ENCODE measurements around the gene TSHR.

DNA sequence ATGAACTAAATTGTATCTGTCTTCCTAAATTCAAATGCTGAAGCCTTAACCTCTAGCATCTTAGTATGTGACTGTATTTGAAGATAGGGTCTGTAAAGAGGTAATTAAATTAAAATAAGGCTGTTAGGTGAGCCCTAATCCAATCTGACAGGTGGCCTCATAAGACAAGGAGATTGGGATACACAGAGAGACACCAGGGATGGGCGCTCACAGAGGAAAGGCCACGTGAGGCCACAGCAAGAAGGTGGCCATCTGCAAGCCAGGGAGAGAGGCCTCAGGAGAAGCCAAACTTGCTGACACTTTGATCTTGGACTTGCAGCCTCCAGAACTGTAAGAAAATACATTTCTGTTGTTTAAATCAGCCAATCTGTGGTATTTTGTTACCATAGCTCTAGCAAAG lies 154.8 kb downstream of the TSHR start:
- TF ChIP-seq, protein P1, sequence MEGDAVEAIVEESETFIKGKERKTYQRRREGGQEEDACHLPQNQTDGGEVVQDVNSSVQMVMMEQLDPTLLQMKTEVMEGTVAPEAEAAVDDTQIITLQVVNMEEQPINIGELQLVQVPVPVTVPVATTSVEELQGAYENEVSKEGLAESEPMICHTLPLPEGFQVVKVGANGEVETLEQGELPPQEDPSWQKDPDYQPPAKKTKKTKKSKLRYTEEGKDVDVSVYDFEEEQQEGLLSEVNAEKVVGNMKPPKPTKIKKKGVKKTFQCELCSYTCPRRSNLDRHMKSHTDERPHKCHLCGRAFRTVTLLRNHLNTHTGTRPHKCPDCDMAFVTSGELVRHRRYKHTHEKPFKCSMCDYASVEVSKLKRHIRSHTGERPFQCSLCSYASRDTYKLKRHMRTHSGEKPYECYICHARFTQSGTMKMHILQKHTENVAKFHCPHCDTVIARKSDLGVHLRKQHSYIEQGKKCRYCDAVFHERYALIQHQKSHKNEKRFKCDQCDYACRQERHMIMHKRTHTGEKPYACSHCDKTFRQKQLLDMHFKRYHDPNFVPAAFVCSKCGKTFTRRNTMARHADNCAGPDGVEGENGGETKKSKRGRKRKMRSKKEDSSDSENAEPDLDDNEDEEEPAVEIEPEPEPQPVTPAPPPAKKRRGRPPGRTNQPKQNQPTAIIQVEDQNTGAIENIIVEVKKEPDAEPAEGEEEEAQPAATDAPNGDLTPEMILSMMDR (IDR thresholded peaks at IDR 0.05; ENCODE audit: insufficient read depth, low read length), result no peak
- TF ChIP-seq, protein P2, sequence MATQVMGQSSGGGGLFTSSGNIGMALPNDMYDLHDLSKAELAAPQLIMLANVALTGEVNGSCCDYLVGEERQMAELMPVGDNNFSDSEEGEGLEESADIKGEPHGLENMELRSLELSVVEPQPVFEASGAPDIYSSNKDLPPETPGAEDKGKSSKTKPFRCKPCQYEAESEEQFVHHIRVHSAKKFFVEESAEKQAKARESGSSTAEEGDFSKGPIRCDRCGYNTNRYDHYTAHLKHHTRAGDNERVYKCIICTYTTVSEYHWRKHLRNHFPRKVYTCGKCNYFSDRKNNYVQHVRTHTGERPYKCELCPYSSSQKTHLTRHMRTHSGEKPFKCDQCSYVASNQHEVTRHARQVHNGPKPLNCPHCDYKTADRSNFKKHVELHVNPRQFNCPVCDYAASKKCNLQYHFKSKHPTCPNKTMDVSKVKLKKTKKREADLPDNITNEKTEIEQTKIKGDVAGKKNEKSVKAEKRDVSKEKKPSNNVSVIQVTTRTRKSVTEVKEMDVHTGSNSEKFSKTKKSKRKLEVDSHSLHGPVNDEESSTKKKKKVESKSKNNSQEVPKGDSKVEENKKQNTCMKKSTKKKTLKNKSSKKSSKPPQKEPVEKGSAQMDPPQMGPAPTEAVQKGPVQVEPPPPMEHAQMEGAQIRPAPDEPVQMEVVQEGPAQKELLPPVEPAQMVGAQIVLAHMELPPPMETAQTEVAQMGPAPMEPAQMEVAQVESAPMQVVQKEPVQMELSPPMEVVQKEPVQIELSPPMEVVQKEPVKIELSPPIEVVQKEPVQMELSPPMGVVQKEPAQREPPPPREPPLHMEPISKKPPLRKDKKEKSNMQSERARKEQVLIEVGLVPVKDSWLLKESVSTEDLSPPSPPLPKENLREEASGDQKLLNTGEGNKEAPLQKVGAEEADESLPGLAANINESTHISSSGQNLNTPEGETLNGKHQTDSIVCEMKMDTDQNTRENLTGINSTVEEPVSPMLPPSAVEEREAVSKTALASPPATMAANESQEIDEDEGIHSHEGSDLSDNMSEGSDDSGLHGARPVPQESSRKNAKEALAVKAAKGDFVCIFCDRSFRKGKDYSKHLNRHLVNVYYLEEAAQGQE (IDR thresholded peaks at IDR 0.05; ENCODE audit: insufficient replicate concordance, low read depth), result no peak
- TF ChIP-seq POLR2AphosphoS5 (IDR thresholded peaks at IDR 0.05; ENCODE audit: low read depth), result no peak
- no peak for TF ChIP-seq GABPA (IDR thresholded peaks at IDR 0.05; ENCODE audit: low read depth)
- TF ChIP-seq SPI1 (IDR thresholded peaks at IDR 0.05; ENCODE audit: borderline replicate concordance, low read depth), result no peak

All from HL-60 (cell line).